GM12892 (cell line): Measurements from ENCODE around the gene HBE1.

Experiments used
- POLR2A ChIP-seq: IDR thresholded peaks from 2 replicates; pipeline ENCODE4 v1.6.1; 2011; ENCODE audit warnings: low read depth, low read length, control low read depth
- POLR2AphosphoS5 ChIP-seq: IDR thresholded peaks from 2 replicates; pipeline ENCODE4 v1.6.1; 2011; ENCODE audit warnings: low read depth, low read length, control low read depth
- TAF1 ChIP-seq: IDR thresholded peaks from 2 replicates; pipeline ENCODE4 v1.6.1; 2011; ENCODE audit warnings: low read depth, mild to moderate bottlenecking, control low read depth, low read length, borderline replicate concordance

DNA sequence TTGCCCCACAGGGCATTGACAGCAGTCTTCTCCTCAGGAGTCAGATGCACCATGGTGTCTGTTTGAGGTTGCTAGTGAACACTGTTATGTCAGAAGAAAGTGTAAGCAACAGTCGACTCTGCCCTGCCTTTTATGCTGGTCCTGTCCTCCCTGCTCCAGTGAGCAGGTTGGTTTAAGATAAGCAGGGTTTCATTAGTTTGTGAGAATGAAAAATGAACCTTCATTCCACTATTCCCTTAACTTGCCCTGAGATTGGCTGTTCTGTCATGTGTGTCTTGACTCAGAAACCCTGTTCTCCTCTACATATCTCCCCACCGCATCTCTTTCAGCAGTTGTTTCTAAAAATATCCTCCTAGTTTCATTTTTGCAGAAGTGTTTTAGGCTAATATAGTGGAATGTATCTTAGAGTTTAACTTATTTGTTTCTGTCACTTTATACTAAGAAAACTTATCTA lies 35.3 kb downstream of the HBE1 start, which contains the start of gene HBD:
- TF ChIP-seq POLR2A, result no peak
- TF ChIP-seq TAF1, result no peak
- no peak for TF ChIP-seq POLR2AphosphoS5
